Measurements from ENCODE around the gene SRP14. TPM values are rescaled to one million over a fixed set of nuclear protein-coding genes. Genes with fewer than 3 reads are reported as not detected.
A peak's percentile ranks its signal among the peaks of the same experiment; 100 is the strongest.

SRP14 gene
- total RNA-seq, 1 donor from 2014 or later, result 144 TPM

DNA sequence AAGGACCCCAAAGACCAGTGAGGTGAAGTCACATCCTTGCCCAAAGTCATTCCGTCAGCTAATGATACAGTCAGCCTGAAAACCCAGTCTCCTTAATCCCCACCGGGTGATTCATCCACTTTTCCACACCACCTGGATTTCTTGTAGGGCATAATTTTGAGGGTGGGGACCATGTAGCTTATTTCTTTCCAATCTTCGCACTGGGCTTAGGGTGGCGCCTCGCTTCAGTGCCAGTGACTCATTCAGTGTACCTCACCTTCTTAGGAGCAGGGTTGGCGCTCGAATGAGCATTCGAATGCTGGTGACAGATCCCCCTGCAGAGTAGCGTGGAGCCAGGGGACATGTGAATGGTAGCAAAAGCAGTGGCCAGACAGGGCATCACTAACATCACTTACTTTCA is 45.7 kb upstream of the SRP14 start:
- Mint-ChIP-seq H3K9me3 (ENCODE audit: low read depth) (no peaks in the 10 kb centered on the region), H3K27ac (ENCODE audit: unreplicated experiment) (no peak overlapping the region), H3K4me1 (ENCODE audit: low read depth) (peaks cover 81% of the 10 kb centered on the region), H3K27me3 (ENCODE audit: low read depth) (no peaks in the 10 kb centered on the region), H3K36me3 (ENCODE audit: low read depth) (peaks cover 2% of the 10 kb centered on the region), H3K4me3 (ENCODE audit: unreplicated experiment) (no peak overlapping the region)
- no peak for DNase-seq (ENCODE audit: low spot score)
- TF ChIP-seq, protein P1, sequence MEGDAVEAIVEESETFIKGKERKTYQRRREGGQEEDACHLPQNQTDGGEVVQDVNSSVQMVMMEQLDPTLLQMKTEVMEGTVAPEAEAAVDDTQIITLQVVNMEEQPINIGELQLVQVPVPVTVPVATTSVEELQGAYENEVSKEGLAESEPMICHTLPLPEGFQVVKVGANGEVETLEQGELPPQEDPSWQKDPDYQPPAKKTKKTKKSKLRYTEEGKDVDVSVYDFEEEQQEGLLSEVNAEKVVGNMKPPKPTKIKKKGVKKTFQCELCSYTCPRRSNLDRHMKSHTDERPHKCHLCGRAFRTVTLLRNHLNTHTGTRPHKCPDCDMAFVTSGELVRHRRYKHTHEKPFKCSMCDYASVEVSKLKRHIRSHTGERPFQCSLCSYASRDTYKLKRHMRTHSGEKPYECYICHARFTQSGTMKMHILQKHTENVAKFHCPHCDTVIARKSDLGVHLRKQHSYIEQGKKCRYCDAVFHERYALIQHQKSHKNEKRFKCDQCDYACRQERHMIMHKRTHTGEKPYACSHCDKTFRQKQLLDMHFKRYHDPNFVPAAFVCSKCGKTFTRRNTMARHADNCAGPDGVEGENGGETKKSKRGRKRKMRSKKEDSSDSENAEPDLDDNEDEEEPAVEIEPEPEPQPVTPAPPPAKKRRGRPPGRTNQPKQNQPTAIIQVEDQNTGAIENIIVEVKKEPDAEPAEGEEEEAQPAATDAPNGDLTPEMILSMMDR (IDR thresholded peaks at IDR 0.05), result no peak

DNA sequence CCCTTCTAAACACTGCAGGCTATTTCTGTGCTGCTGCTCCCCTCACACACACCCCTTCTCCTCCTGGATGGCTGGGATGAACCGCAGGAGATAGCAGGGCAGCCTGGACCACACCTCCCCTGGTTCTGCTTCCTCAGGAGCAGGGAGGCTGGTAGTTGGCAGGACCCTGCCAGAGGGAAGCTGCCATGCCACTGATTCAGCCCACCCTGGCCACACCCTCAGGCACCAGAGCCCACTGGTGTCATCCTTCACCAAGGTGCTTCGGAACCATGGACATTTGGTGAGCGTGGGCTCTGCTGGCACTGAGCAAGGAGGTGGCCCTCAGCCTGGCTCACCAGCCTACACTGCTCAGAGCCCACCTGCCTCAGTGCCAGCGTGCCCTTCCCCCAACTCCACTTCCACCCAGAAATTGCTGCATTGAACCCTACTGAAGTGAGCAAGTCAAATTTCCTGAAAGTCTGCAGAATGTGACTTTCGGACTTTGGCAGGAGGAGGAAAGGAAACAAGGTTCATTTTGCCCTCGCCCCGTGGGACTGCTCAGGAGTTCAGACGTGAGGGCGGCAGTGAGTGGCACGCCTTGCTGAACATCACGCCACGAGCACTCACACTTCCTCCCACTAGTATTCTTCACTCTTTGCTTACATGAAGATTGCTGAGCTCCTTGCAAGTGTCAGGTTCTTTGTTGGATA is 43.4 kb upstream of the SRP14 start:
- Mint-ChIP-seq H3K36me3 (ENCODE audit: low read depth) (no peaks in the 10 kb centered on the region), H3K27me3 (ENCODE audit: low read depth) (no peaks in the 10 kb centered on the region), H3K4me1 (ENCODE audit: low read depth) (peaks cover 59% of the 10 kb centered on the region), H3K4me3 (ENCODE audit: unreplicated experiment) (peak overlapping the region; percentile 61), H3K9me3 (ENCODE audit: low read depth) (no peaks in the 10 kb centered on the region), H3K27ac (ENCODE audit: unreplicated experiment) (peak overlapping the region; percentile 79)
- no peak for DNase-seq (ENCODE audit: low spot score)
- TF ChIP-seq, protein P1 (IDR thresholded peaks at IDR 0.05), result no peak

DNA sequence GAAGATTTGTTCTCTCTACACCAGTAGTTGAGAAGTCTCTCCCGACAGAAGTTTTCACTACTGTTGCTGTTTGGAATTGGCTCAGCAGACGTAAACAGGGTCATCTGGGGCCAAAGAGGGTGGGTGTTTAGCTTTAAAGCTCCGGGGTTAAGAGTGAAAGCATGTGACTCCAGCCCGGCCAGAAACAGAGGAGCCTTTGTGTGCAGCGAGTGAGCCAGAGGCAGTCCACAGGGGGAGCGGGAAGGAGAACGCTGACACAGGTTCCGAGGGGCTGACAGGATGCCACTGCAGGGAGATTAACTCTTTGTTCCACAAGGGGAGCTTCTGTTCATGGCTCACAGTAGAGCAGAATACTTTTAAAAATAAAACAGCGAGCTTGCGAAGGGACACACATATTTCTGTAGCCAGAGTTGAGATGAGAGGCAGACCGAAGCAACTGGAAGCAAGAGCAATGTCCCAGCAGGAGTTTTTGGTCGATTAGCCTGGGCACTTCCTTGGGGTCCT is 42.8 kb upstream of the SRP14 start:
- H3K27me3 Mint-ChIP-seq (ENCODE audit: low read depth), result no peaks in the 10 kb centered on the region
- TF ChIP-seq, protein P1 (IDR thresholded peaks at IDR 0.05), result peak; percentile 35
- peaks cover 53% of the 10 kb centered on the region for H3K4me1 Mint-ChIP-seq (ENCODE audit: low read depth)
- peak overlapping the region; percentile 61 for H3K4me3 Mint-ChIP-seq (ENCODE audit: unreplicated experiment)
- H3K27ac Mint-ChIP-seq (ENCODE audit: unreplicated experiment), result peak overlapping the region; percentile 79
- H3K36me3 Mint-ChIP-seq (ENCODE audit: low read depth), result no peaks in the 10 kb centered on the region
- no peaks in the 10 kb centered on the region for H3K9me3 Mint-ChIP-seq (ENCODE audit: low read depth)
- DNase-seq (ENCODE audit: low spot score), result no peak

DNA sequence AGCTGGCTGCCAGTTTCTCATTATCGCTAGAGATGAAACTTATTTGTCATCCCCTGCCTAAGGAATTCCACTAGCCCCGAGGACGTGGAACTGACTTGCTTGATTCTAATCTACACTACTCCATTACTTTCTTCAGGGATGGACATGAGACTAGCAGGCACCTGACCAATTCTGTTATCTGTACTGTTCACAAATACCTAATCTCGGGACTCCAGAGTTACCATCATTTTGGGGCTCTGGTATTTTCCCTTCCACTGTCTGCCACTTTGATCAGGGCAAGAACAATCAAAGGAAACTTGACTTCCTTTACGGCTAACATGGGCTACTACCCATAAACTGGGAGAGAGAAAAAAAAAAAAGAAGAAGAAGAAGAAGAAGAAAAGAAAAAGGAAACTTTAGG is 41.9 kb upstream of the SRP14 start:
- Mint-ChIP-seq H3K4me1 (ENCODE audit: low read depth) (peaks cover 46% of the 10 kb centered on the region), H3K9me3 (ENCODE audit: low read depth) (no peaks in the 10 kb centered on the region), H3K4me3 (ENCODE audit: unreplicated experiment) (no peak overlapping the region), H3K36me3 (ENCODE audit: low read depth) (no peaks in the 10 kb centered on the region), H3K27me3 (ENCODE audit: low read depth) (no peaks in the 10 kb centered on the region), H3K27ac (ENCODE audit: unreplicated experiment) (no peak overlapping the region)
- DNase-seq (ENCODE audit: low spot score), result no peak
- TF ChIP-seq, protein P1 (IDR thresholded peaks at IDR 0.05), result no peak

DNA sequence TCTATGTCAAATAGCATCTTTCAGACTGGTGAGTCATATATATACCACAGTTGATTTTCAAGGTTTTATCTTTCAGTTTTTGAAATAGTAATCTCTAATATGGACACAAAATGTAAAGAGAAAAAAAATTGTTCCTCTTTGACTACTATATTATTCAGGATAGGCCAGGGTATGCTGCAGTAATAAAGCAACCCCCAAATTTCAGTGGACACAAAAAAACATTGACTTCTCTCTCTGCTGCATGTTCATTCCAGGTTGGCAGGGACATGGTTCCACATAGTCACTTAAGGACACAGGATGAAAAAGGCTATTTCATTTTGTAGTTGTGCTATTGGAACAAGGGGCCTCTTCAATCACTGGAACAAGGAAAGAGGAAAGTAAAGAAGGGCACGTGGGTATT is 41.1 kb upstream of the SRP14 start:
- Mint-ChIP-seq H3K4me3 (ENCODE audit: unreplicated experiment) (no peak overlapping the region), H3K27ac (ENCODE audit: unreplicated experiment) (no peak overlapping the region), H3K27me3 (ENCODE audit: low read depth) (no peaks in the 10 kb centered on the region), H3K9me3 (ENCODE audit: low read depth) (no peaks in the 10 kb centered on the region), H3K4me1 (ENCODE audit: low read depth) (peaks cover 47% of the 10 kb centered on the region), H3K36me3 (ENCODE audit: low read depth) (no peaks in the 10 kb centered on the region)
- TF ChIP-seq, protein P1 (IDR thresholded peaks at IDR 0.05), result no peak
- no peak for DNase-seq (ENCODE audit: low spot score)
